ENCODE data around the gene HENMT1.
"Not testable (repeated sequence)": the region's sequence is repeated elsewhere in the genome, so short reads cannot be mapped to it uniquely, and the experiment has no call there.

Gene HENMT1

GRCh38 chr1:108691942-108692723, 31.2 kb upstream of the HENMT1 start, which contains the start of gene PRPF38B:
Gene PRPF38B (plus strand): TSS chr1:108692310. CDS start chr1:108692592, 282 bp downstream.
- Histone ChIP-seq H3K27me3 (ENCODE audit: control insufficient read depth, insufficient read depth, low read length) (no peaks in the 10 kb centered on the region), H3K4me3 (ENCODE audit: low read length) (peak within 1 kb of the TSS; percentile 85), H3K27ac (ENCODE audit: low read depth, low read length) (peak within 1 kb of the TSS; percentile 99), H3K36me3 (ENCODE audit: control insufficient read depth, insufficient read depth, low read length) (peaks cover 3% of the 10 kb centered on the region), H3K4me1 (ENCODE audit: control insufficient read depth, insufficient read depth, low read length) (peaks cover 17% of the 10 kb centered on the region), H3K9ac (ENCODE audit: low read length) (peak within 1 kb of the TSS; percentile 94)

GRCh38 chr1:108691128-108691941, 30.4 kb upstream of the HENMT1 start:
- Histone ChIP-seq H3K27ac (ENCODE audit: low read depth, low read length) (peak overlapping the region; percentile 99), H3K27me3 (ENCODE audit: control insufficient read depth, insufficient read depth, low read length) (no peaks in the 10 kb centered on the region), H3K9ac (ENCODE audit: low read length) (peak overlapping the region; percentile 82), H3K36me3 (ENCODE audit: control insufficient read depth, insufficient read depth, low read length) (no peaks in the 10 kb centered on the region), H3K4me1 (ENCODE audit: control insufficient read depth, insufficient read depth, low read length) (peaks cover 17% of the 10 kb centered on the region), H3K4me3 (ENCODE audit: low read length) (peak overlapping the region; percentile 85)

GRCh38 chr1:108686614-108687313, 25.9 kb upstream of the HENMT1 start:
- Histone ChIP-seq H3K27me3 (ENCODE audit: control insufficient read depth, insufficient read depth, low read length) (no peaks in the 10 kb centered on the region), H3K27ac (ENCODE audit: low read depth, low read length) (no peak overlapping the region), H3K36me3 (ENCODE audit: control insufficient read depth, insufficient read depth, low read length) (no peaks in the 10 kb centered on the region), H3K4me1 (ENCODE audit: control insufficient read depth, insufficient read depth, low read length) (peaks cover 7% of the 10 kb centered on the region), H3K4me3 (ENCODE audit: low read length) (no peak overlapping the region), H3K9ac (ENCODE audit: low read length) (no peak overlapping the region)

- H3K4me3 ChIP-seq (ENCODE audit: low read length), result no peak overlapping the region
Measured at GRCh38 chr1:108685529-108685928, 24.6 kb upstream of the HENMT1 start.

GRCh38 chr1:108681701-108682100, 20.8 kb upstream of the HENMT1 start:
- not testable (repeated sequence) for H3K4me3 ChIP-seq (ENCODE audit: low read length); H3K27ac ChIP-seq (ENCODE audit: low read depth, low read length); H3K36me3 ChIP-seq (ENCODE audit: control insufficient read depth, insufficient read depth, low read length); H3K4me1 ChIP-seq (ENCODE audit: control insufficient read depth, insufficient read depth, low read length); H3K9ac ChIP-seq (ENCODE audit: low read length); H3K27me3 ChIP-seq (ENCODE audit: control insufficient read depth, insufficient read depth, low read length)

More at GRCh38 chr1:108685529-108685928, 24.6 kb upstream of the HENMT1 start:
- Histone ChIP-seq H3K27ac (ENCODE audit: low read depth, low read length) (no peak overlapping the region), H3K9ac (ENCODE audit: low read length) (no peak overlapping the region), H3K36me3 (ENCODE audit: control insufficient read depth, insufficient read depth, low read length) (no peaks in the 10 kb centered on the region), H3K27me3 (ENCODE audit: control insufficient read depth, insufficient read depth, low read length) (no peaks in the 10 kb centered on the region), H3K4me1 (ENCODE audit: control insufficient read depth, insufficient read depth, low read length) (no peaks in the 10 kb centered on the region)

GRCh38 chr1:108679586-108680213, 18.8 kb upstream of the HENMT1 start:
- Histone ChIP-seq H3K36me3 (ENCODE audit: control insufficient read depth, insufficient read depth, low read length) (no peaks in the 10 kb centered on the region), H3K27me3 (ENCODE audit: control insufficient read depth, insufficient read depth, low read length) (no peaks in the 10 kb centered on the region), H3K27ac (ENCODE audit: low read depth, low read length) (no peak overlapping the region), H3K4me3 (ENCODE audit: low read length) (no peak overlapping the region), H3K9ac (ENCODE audit: low read length) (no peak overlapping the region), H3K4me1 (ENCODE audit: control insufficient read depth, insufficient read depth, low read length) (no peaks in the 10 kb centered on the region)

GRCh38 chr1:108678706-108679105, 17.8 kb upstream of the HENMT1 start:
- Histone ChIP-seq H3K27ac (ENCODE audit: low read depth, low read length) (no peak overlapping the region), H3K36me3 (ENCODE audit: control insufficient read depth, insufficient read depth, low read length) (no peaks in the 10 kb centered on the region)

GRCh38 chr1:108671143-108671542, 10.2 kb upstream of the HENMT1 start:
- H3K9ac ChIP-seq (ENCODE audit: low read length), result no peak overlapping the region
- no peaks in the 10 kb centered on the region for H3K36me3 ChIP-seq (ENCODE audit: control insufficient read depth, insufficient read depth, low read length)
- H3K27me3 ChIP-seq (ENCODE audit: control insufficient read depth, insufficient read depth, low read length), result no peaks in the 10 kb centered on the region
- H3K4me3 ChIP-seq (ENCODE audit: low read length), result no peak overlapping the region
- no peaks in the 10 kb centered on the region for H3K4me1 ChIP-seq (ENCODE audit: control insufficient read depth, insufficient read depth, low read length)
- H3K27ac ChIP-seq (ENCODE audit: low read depth, low read length), result no peak overlapping the region

More at GRCh38 chr1:108678706-108679105, 17.8 kb upstream of the HENMT1 start:
- Histone ChIP-seq H3K4me1 (ENCODE audit: control insufficient read depth, insufficient read depth, low read length) (no peaks in the 10 kb centered on the region), H3K4me3 (ENCODE audit: low read length) (no peak overlapping the region), H3K9ac (ENCODE audit: low read length) (no peak overlapping the region), H3K27me3 (ENCODE audit: control insufficient read depth, insufficient read depth, low read length) (no peaks in the 10 kb centered on the region)

GRCh38 chr1:108670131-108670773, 9.4 kb upstream of the HENMT1 start:
- H3K4me1 ChIP-seq (ENCODE audit: control insufficient read depth, insufficient read depth, low read length), result no peaks in the 10 kb centered on the region
- no peak overlapping the region for H3K27ac ChIP-seq (ENCODE audit: low read depth, low read length)
- no peak overlapping the region for H3K9ac ChIP-seq (ENCODE audit: low read length)
- H3K27me3 ChIP-seq (ENCODE audit: control insufficient read depth, insufficient read depth, low read length), result no peaks in the 10 kb centered on the region
- no peaks in the 10 kb centered on the region for H3K36me3 ChIP-seq (ENCODE audit: control insufficient read depth, insufficient read depth, low read length)
- H3K4me3 ChIP-seq (ENCODE audit: low read length), result no peak overlapping the region

- Histone ChIP-seq H3K27ac (ENCODE audit: low read depth, low read length) (no peak overlapping the region), H3K27me3 (ENCODE audit: control insufficient read depth, insufficient read depth, low read length) (no peaks in the 10 kb centered on the region), H3K4me1 (ENCODE audit: control insufficient read depth, insufficient read depth, low read length) (no peaks in the 10 kb centered on the region), H3K9ac (ENCODE audit: low read length) (no peak overlapping the region), H3K36me3 (ENCODE audit: control insufficient read depth, insufficient read depth, low read length) (no peaks in the 10 kb centered on the region), H3K4me3 (ENCODE audit: low read length) (no peak overlapping the region)
Measured at GRCh38 chr1:108669679-108670078, 8.8 kb upstream of the HENMT1 start.

- Histone ChIP-seq H3K27ac (ENCODE audit: low read depth, low read length) (no peak overlapping the region), H3K4me3 (ENCODE audit: low read length) (no peak overlapping the region)
Measured at GRCh38 chr1:108668777-108669176, 7.9 kb upstream of the HENMT1 start.

More at GRCh38 chr1:108668777-108669176, 7.9 kb upstream of the HENMT1 start:
- Histone ChIP-seq H3K9ac (ENCODE audit: low read length) (no peak overlapping the region), H3K27me3 (ENCODE audit: control insufficient read depth, insufficient read depth, low read length) (no peaks in the 10 kb centered on the region), H3K36me3 (ENCODE audit: control insufficient read depth, insufficient read depth, low read length) (no peaks in the 10 kb centered on the region), H3K4me1 (ENCODE audit: control insufficient read depth, insufficient read depth, low read length) (no peaks in the 10 kb centered on the region)
